GM23248 (cell line): ENCODE data around the gene KCTD13.

Source experiments
- EZH2 ChIP-seq: fragments of 200-600 bp; sonication (generic); IDR thresholded peaks from 2 replicates; pipeline ENCODE4 v1.6.1; 2018; ENCODE audit warnings: antibody characterized with exemption, mild to moderate bottlenecking; ENCODE audit not compliant: insufficient read depth, poor library complexity, severe bottlenecking
- EZH2phosphoT487 ChIP-seq: fragments of 200-600 bp; sonication (generic); IDR thresholded peaks from 2 replicates; pipeline ENCODE4 v1.6.1; 2018; ENCODE audit warnings: antibody characterized with exemption, moderate library complexity, mild to moderate bottlenecking, low read depth; ENCODE audit not compliant: insufficient read depth

GRCh38 chr16:29903590-29903989 lies 22.4 kb downstream of the KCTD13 start:
- TF ChIP-seq EZH2: no peak
- TF ChIP-seq EZH2phosphoT487: no peak
